BJ (cell line): Measurements from ENCODE around the gene NME8. TPM values are rescaled to one million over a fixed set of nuclear protein-coding genes. Genes with fewer than 3 reads are reported as not detected.

Experiments used
- CTCF ChIA-PET: fragments of 350-600 bp; formaldehyde crosslinking; extraction: SDS; loops from one replicate; lab custom pipeline; 2021; ENCODE audit warnings: antibody characterized with exemption, inconsistent platforms; lab: Yijun Ruan, JAX
- POLR2A ChIA-PET: fragments of 300-600 bp; sonication (Branson Sonifier 250); formaldehyde crosslinking; extraction: SDS; loops from one replicate; lab custom pipeline; 2021; ENCODE audit warnings: antibody characterized with exemption; lab: Charles Lee
- DNase-seq: peaks from one replicate; pipeline ENCODE4 v3.0.0-alpha.2; 2011; ENCODE audit warnings: low read depth
- H3K27me3 ChIP-seq: 2 replicates; pipeline ENCODE4 v1.6.0; 2011; ENCODE audit warnings: low read length; ENCODE audit not compliant: control insufficient read depth, insufficient read depth
- H3K36me3 ChIP-seq: 2 replicates; pipeline ENCODE4 v1.5.1; 2011; ENCODE audit warnings: low read length; ENCODE audit not compliant: control insufficient read depth, insufficient read depth
- H3K4me3 ChIP-seq: 2 replicates; pipeline ENCODE4 v1.5.1; 2011; ENCODE audit warnings: low read depth, mild to moderate bottlenecking, control low read depth, low read length
- CTCF ChIP-seq: IDR thresholded peaks from 2 replicates; pipeline ENCODE4 v1.5.1; 2011; ENCODE audit warnings: low read depth, mild to moderate bottlenecking, control low read depth, inconsistent platforms, low read length, moderate library complexity; ENCODE audit not compliant: insufficient read depth
- polyA plus RNA-seq: library from polyadenylated mRNA; depleted of rRNA; stranded (reverse); fragments of >200 nt; gene quantifications from 2 replicates; pipeline ENCODE4 v1.2.3, GENCODE V29; 2011

NME8 gene
- polyA plus RNA-seq, 1 experiment: not detected

GRCh38 chr7:37899712-37900247, 51.4 kb downstream of the NME8 start:
- DNase-seq: no peak
- CTCF ChIA-PET: interaction anchor here (0.6 to 2.7 kb wide), 3 partner anchors 209 to 1066 kb away, joined by 3 to 13 read pairs (median 13); no protein-coding TSS in a partner anchor
- Histone ChIP-seq H3K27me3 (no peaks in the 10 kb centered on the region), H3K36me3 (no peaks in the 10 kb centered on the region), H3K4me3 (no peak overlapping the region)
- no peak for TF ChIP-seq CTCF
- POLR2A ChIA-PET: no interaction called here

- no peak for DNase-seq
- ChIA-PET CTCF (interaction anchor here (0.7 to 2.7 kb wide), 22 partner anchors 12 to 468 kb away, joined by 3 to 13 read pairs (median 5); partner anchors contain the start of gene SFRP4), POLR2A (interaction anchor here (0.7 kb wide), 1 partner anchor 314 kb away, joined by 6 read pairs; no protein-coding TSS in a partner anchor)
- TF ChIP-seq CTCF: peak; percentile 45
- H3K36me3 ChIP-seq: no peaks in the 10 kb centered on the region
- no peak overlapping the region for H3K4me3 ChIP-seq
- H3K27me3 ChIP-seq: no peaks in the 10 kb centered on the region
Measured at GRCh38 chr7:37901236-37901827, 52.9 kb downstream of the NME8 start.

- ChIA-PET POLR2A (interaction anchor here (0.7 kb wide), 1 partner anchor 313 kb away, joined by 6 read pairs; no protein-coding TSS in a partner anchor), CTCF (interaction anchor here (0.7 to 2.7 kb wide), 23 partner anchors 10 to 468 kb away, joined by 3 to 13 read pairs (median 5); partner anchors contain the start of gene SFRP4)
- no peak overlapping the region for H3K4me3 ChIP-seq
- no peak for DNase-seq
- no peaks in the 10 kb centered on the region for H3K27me3 ChIP-seq
- TF ChIP-seq CTCF: no peak
- no peaks in the 10 kb centered on the region for H3K36me3 ChIP-seq
Measured at GRCh38 chr7:37901890-37902524, 53.6 kb downstream of the NME8 start.

- POLR2A ChIA-PET: no interaction called here
- H3K27me3 ChIP-seq: no peaks in the 10 kb centered on the region
- DNase-seq: peak; percentile 77
- no peak for TF ChIP-seq CTCF
- CTCF ChIA-PET: interaction anchor here (4.7 kb wide), 1 partner anchor 9 kb away, joined by 19 read pairs; the partner anchor contains the start of gene SFRP4
- H3K36me3 ChIP-seq: no peaks in the 10 kb centered on the region
- no peak overlapping the region for H3K4me3 ChIP-seq
Measured at GRCh38 chr7:37908221-37908788, 59.9 kb downstream of the NME8 start.

GRCh38 chr7:37912756-37913155, 64.4 kb downstream of the NME8 start:
- H3K36me3 ChIP-seq: no peaks in the 10 kb centered on the region
- CTCF ChIA-PET: interaction anchor here (0.8 to 1.6 kb wide), 2 partner anchors 11 kb away, joined by 5 read pairs; no protein-coding TSS in a partner anchor
- no peak for TF ChIP-seq CTCF
- POLR2A ChIA-PET: no interaction called here
- H3K4me3 ChIP-seq: no peak overlapping the region
- DNase-seq: no peak
- H3K27me3 ChIP-seq: peaks cover 5% of the 10 kb centered on the region
